ENCODE results near the gene SLC38A5.

DNA sequence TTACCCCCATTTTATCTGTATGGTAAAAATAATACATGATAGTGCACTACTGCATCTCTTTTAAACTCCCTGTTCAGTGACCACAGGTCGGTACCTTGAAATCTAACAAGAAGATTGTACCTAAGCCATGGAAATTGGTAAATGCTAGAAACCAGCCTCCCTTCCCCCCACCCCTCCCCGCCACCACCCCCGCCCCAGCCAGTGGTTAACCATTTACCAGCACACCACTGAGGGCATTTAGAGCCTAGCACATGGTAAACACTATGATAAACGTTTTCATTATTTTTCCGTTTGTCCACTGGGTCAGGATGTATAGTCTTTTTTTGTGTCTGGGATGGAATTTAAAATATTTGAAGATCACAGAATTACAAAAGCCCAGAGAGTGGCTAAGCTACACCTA, 5.2 kb upstream of the SLC38A5 start:
- TF ChIP-seq, protein P1, sequence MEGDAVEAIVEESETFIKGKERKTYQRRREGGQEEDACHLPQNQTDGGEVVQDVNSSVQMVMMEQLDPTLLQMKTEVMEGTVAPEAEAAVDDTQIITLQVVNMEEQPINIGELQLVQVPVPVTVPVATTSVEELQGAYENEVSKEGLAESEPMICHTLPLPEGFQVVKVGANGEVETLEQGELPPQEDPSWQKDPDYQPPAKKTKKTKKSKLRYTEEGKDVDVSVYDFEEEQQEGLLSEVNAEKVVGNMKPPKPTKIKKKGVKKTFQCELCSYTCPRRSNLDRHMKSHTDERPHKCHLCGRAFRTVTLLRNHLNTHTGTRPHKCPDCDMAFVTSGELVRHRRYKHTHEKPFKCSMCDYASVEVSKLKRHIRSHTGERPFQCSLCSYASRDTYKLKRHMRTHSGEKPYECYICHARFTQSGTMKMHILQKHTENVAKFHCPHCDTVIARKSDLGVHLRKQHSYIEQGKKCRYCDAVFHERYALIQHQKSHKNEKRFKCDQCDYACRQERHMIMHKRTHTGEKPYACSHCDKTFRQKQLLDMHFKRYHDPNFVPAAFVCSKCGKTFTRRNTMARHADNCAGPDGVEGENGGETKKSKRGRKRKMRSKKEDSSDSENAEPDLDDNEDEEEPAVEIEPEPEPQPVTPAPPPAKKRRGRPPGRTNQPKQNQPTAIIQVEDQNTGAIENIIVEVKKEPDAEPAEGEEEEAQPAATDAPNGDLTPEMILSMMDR (IDR thresholded peaks at IDR 0.05) = no peak
- TF ChIP-seq POLR2A (IDR thresholded peaks at IDR 0.05) (no peak), EP300 (IDR thresholded peaks at IDR 0.05) (no peak), POLR2AphosphoS5 (IDR thresholded peaks at IDR 0.05) (no peak)

Data from suprapubic skin (tissue), 4 donors.